Nephron progenitor cell (in vitro differentiated cells): Measurements from ENCODE around the gene RPTOR.
"Not testable (repeated sequence)": the region's sequence is repeated elsewhere in the genome, so short reads cannot be mapped to it uniquely, and the experiment has no call there.

Source experiments
- DNase-seq: peaks from one replicate; pipeline ENCODE4 v3.0.0; 2021
- H3K27ac Mint-ChIP-seq: 2 replicates; pipeline ENCODE4 v1.8.0; 2021; ENCODE audit warnings: mild to moderate bottlenecking, moderate library complexity, mixed read lengths
- H3K27me3 Mint-ChIP-seq: 2 replicates; pipeline ENCODE4 v1.8.0; 2021; ENCODE audit warnings: mild to moderate bottlenecking, low read depth, mixed read lengths; ENCODE audit not compliant: poor library complexity
- H3K36me3 Mint-ChIP-seq: 2 replicates; pipeline ENCODE4 v1.8.0; 2021; ENCODE audit warnings: low read depth, mixed read lengths
- H3K4me1 Mint-ChIP-seq: 2 replicates; pipeline ENCODE4 v1.8.0; 2021; ENCODE audit warnings: mixed read lengths
- H3K4me3 Mint-ChIP-seq: 2 replicates; pipeline ENCODE4 v1.8.0; 2021; ENCODE audit warnings: mild to moderate bottlenecking, moderate library complexity, mixed read lengths
- H3K9me3 Mint-ChIP-seq: 2 replicates; pipeline ENCODE4 v1.8.0; 2021; ENCODE audit warnings: mild to moderate bottlenecking, moderate library complexity, mixed read lengths
- CTCF ChIP-seq: fragments of 200-600 bp; sonication (generic); IDR thresholded peaks from 2 replicates; pipeline ENCODE4 v1.5.0; 2021; ENCODE audit warnings: antibody characterized with exemption

RPTOR gene

GRCh38 chr17:80763293-80763867, 218.7 kb downstream of the RPTOR start:
- Mint-ChIP-seq H3K4me3 (no peak overlapping the region), H3K27ac (peak overlapping the region; percentile 6), H3K36me3 (peaks cover 20% of the 10 kb centered on the region), H3K27me3 (no peaks in the 10 kb centered on the region), H3K4me1 (peaks cover 15% of the 10 kb centered on the region), H3K9me3 (no peaks in the 10 kb centered on the region)
- TF ChIP-seq CTCF: no peak
- DNase-seq: no peak

- H3K4me3 Mint-ChIP-seq, H3K9me3 Mint-ChIP-seq, H3K4me1 Mint-ChIP-seq, DNase-seq, H3K27ac Mint-ChIP-seq, H3K27me3 Mint-ChIP-seq: not testable (repeated sequence)
- peaks cover 20% of the 10 kb centered on the region for H3K36me3 Mint-ChIP-seq
Measured at GRCh38 chr17:80764627-80765145, 220.0 kb downstream of the RPTOR start.

- Mint-ChIP-seq H3K27ac (no peak overlapping the region), H3K4me1 (peaks cover 6% of the 10 kb centered on the region), H3K4me3 (no peak overlapping the region), H3K36me3 (peaks cover 20% of the 10 kb centered on the region), H3K27me3 (no peaks in the 10 kb centered on the region), H3K9me3 (no peaks in the 10 kb centered on the region)
- no peak for TF ChIP-seq CTCF
- no peak for DNase-seq
Measured at GRCh38 chr17:80765241-80765961, 220.8 kb downstream of the RPTOR start.

GRCh38 chr17:80766290-80766855, 221.7 kb downstream of the RPTOR start:
- Mint-ChIP-seq H3K27me3 (peaks cover 5% of the 10 kb centered on the region), H3K27ac (no peak overlapping the region), H3K36me3 (peaks cover 20% of the 10 kb centered on the region), H3K4me3 (no peak overlapping the region), H3K9me3 (no peaks in the 10 kb centered on the region), H3K4me1 (peaks cover 16% of the 10 kb centered on the region)
- TF ChIP-seq CTCF: no peak
- no peak for DNase-seq

GRCh38 chr17:80768389-80768788, 223.8 kb downstream of the RPTOR start:
- Mint-ChIP-seq H3K4me1 (peaks cover 22% of the 10 kb centered on the region), H3K36me3 (peaks cover 6% of the 10 kb centered on the region), H3K9me3 (no peaks in the 10 kb centered on the region), H3K27ac (peak overlapping the region; percentile 54), H3K4me3 (no peak overlapping the region), H3K27me3 (peaks cover 5% of the 10 kb centered on the region)
- no peak for DNase-seq
- no peak for TF ChIP-seq CTCF

GRCh38 chr17:80768936-80769335, 224.3 kb downstream of the RPTOR start:
- Mint-ChIP-seq H3K27me3 (peaks cover 5% of the 10 kb centered on the region), H3K9me3 (no peaks in the 10 kb centered on the region), H3K27ac (no peak overlapping the region), H3K4me1 (peaks cover 28% of the 10 kb centered on the region), H3K4me3 (no peak overlapping the region), H3K36me3 (peaks cover 4% of the 10 kb centered on the region)
- TF ChIP-seq CTCF: no peak
- no peak for DNase-seq
